ENCODE measurements around the gene NAV3.

NAV3 gene

GRCh38 chr12:77979597-77980250 is 149.0 kb downstream of the NAV3 start:
- DNase-seq (ENCODE audit: low read depth in 2 of 2, low spot score in 1 of 2), result no peak

- DNase-seq (ENCODE audit: low read depth in 2 of 2, low spot score in 1 of 2), result no peak
Observed at GRCh38 chr12:77980782-77981181, 150.1 kb downstream of the NAV3 start.

DNA sequence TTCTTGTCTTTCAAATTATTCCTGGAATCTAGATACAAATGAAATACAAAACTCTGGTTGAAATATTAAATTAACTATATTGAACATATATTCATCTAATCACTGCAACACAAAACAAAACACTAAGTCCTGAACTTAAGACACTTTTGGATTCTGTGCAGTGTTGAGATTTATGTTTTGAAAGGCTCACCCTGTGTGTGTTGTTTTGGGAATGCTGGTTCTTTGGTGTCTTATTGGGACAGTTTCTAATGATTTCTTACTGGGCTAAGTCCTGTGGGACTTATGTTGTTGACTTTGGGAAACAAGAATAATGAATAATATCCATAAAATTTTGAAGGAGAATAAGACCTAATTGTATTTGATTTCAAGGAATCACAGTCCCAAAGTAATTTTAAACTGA is 153.2 kb downstream of the NAV3 start:
- no peak for DNase-seq (ENCODE audit: low read depth in 2 of 2, low spot score in 1 of 2)

DNA sequence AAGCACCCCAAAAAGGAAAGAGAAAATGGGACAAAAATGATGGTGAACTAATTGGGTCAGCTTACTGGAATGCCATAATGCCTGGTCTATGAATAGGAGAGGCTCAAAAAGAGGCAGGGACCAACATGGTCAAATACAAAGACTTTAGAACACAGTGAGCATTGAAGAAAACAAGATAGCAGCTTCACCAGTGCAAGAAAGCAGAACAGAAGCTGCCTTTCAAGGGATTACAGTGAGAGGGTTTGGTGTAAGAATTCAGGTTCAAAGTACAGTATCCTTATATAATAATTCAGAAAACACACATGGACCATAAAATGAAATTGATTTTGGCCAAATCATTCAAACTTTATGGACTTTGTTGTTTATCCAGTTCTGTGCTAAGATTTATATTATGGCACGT is 162.1 kb downstream of the NAV3 start:
- no peak for DNase-seq (ENCODE audit: low read depth in 2 of 2, low spot score in 1 of 2)

DNA sequence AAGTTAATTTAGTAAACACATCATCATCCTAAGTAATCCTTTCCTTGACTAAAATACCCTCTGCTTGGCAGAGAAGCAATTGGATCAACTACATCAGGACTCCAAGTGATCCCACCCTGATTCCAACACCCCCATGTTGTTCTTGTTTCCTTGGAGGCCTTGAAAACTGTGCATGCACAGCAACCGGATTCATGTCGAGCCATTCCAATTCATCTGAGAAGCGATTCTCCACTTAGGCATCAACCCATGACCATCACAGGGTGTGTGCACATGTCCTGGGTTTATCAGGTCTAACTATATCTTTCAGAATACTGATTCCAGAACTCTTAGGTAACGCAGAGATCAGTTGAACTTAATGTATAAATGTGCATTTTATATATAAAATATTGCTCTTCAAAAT is 163.0 kb downstream of the NAV3 start:
- DNase-seq (ENCODE audit: low read depth in 2 of 2, low spot score in 1 of 2), result no peak

DNA sequence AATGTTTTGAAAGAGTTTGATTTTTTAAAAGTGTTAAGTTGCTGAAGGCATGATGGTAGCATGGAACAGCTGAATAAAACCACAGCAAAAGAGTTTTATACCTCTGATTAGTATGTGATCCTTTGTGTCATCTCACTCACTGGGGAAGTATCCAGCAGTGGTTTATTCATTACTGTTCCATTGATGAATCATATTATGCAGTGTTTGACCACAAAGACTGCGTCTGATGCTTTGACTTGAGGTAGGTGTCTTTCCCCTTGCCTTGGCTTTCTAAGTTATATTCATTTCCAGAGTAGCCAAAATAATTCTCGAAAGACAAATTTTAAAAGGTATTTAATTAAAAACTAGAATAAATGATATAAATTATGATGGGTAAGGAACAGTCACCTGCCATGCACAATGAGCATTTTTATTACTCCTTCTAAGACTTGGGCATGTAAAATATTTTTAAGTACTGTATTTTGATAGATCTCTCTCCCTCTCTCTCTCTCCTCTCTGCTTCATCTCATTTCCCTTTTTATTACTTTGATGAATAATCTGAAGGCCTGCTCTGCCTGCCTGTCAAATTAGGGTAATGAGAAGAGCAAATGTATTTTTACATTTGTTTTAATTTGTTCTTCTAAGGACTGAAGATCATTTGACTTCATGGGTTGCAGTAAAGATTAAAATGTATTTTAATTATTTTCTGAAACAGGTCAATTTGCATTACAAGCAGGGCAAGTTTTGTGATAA is 164.9 kb downstream of the NAV3 start:
- DNase-seq (ENCODE audit: low read depth in 2 of 2, low spot score in 1 of 2), result no peak

GRCh38 chr12:77996670-77997069 is 166.0 kb downstream of the NAV3 start:
- no peak for DNase-seq (ENCODE audit: low read depth in 2 of 2, low spot score in 1 of 2)

GRCh38 chr12:77998236-77998786 is 167.6 kb downstream of the NAV3 start:
- no peak for DNase-seq (ENCODE audit: low read depth in 2 of 2, low spot score in 1 of 2)

- no peak for DNase-seq (ENCODE audit: low read depth in 2 of 2, low spot score in 1 of 2)
Observed at GRCh38 chr12:77999074-77999715, 168.5 kb downstream of the NAV3 start.

- DNase-seq (ENCODE audit: low read depth in 2 of 2, low spot score in 1 of 2), result no peak
Observed at GRCh38 chr12:78002878-78003277, 172.2 kb downstream of the NAV3 start.

- DNase-seq (ENCODE audit: low read depth in 2 of 2, low spot score in 1 of 2), result no peak
Observed at GRCh38 chr12:78004249-78005093, 173.8 kb downstream of the NAV3 start.

GRCh38 chr12:78005094-78005492 is 174.4 kb downstream of the NAV3 start:
- no peak for DNase-seq (ENCODE audit: low read depth in 2 of 2, low spot score in 1 of 2)

DNA sequence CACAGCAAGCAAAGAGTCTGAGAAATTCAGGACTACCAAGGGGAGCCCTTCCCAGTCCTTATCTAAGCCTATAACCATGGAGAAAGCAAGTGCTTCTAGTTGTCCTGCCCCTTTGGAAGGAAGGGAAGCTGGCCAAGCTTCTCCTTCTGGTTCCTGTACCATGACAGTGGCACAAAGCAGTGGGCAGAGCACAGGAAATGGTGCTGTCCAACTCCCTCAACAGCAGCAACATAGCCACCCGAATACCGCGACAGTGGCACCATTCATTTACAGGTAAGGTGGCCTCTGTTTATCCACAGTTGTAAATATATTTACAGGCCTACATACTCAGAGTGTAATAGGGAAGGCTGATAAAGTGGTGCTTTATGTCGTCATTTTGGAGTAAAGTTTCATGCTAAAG is 176.5 kb downstream of the NAV3 start:
- no peak for DNase-seq (ENCODE audit: low read depth in 2 of 2, low spot score in 1 of 2)

DNA sequence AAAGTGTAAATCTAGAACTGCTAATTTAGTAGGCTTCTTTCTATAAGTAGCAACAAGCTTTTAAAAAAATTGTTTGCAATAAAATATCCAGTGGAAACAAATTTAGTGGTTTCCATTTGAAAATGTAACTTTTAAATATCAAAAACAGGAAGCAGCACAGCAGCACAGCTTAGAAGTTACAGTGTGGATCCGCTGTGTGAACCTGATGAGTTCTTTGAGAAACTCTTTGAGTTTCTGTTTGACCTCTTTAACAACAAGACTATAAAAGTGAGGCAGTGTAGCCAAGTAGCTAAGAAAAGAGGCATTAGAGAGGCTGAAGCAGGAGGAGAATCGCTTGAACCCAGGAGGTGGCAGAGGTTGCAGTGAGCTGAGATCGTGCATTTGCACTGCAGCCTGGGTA is 178.3 kb downstream of the NAV3 start:
- DNase-seq (ENCODE audit: low read depth in 2 of 2, low spot score in 1 of 2), result no peak

DNA sequence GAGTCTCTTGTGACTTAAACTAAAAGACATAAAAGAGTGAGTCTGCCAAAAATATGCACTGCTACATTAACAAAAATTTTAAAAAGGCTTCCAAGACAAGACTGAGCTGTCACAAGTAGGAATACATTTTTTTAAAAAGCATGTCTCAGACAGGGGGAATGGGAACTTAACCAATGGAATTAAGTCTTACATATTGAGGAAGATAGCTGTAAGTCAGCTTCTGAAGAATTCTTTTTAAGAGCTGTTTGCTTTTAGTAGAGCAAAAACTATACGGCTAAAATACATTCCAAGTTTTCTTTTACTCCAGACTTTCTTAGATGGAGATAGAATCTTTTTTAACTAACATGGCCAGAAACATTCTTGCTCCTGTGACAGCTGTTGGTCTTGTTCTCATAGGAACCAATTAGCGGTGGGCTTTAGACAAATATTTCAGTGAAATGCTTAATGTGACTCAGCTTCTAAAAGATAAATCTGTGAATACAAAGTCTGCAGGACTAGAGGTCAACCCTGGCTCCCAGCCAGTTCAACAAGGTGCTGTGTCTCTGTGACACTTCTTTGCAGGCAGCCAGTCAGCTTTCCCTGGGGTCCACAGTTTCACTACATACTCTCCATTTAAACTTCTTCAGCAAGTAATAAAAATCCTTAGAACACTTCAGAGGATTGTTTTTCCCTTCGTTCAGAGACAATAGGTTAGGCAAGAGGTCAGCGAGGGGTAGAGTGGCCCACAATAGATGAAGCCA is 187.6 kb downstream of the NAV3 start:
- no peak for DNase-seq (ENCODE audit: low read depth in 2 of 2, low spot score in 1 of 2)

GRCh38 chr12:78018939-78019338 is 188.2 kb downstream of the NAV3 start:
- no peak for DNase-seq (ENCODE audit: low read depth in 2 of 2, low spot score in 1 of 2)

DNA sequence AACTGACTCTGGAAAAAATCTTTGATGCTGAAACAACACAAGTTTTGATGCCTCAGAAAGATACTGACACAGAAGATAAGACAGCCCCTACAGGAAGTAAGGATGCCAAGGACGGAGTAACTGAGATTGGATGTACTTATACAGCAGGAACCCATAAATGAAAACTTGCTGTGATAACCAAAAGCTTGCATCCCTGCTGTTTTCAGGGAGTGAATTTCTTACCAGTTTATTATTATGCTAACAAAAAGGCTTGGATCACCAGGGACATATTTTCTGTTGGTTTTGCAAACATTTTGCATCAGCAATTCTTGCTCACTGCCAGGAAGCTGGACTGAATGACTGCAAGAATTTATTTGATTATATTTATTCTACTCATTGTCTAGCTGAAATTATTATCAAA is 197.7 kb downstream of the NAV3 start:
- DNase-seq (ENCODE audit: low read depth in 2 of 2, low spot score in 1 of 2), result no peak

- DNase-seq (ENCODE audit: low read depth in 2 of 2, low spot score in 1 of 2), result no peak
Observed at GRCh38 chr12:78034025-78034424, 203.3 kb downstream of the NAV3 start.

DNA sequence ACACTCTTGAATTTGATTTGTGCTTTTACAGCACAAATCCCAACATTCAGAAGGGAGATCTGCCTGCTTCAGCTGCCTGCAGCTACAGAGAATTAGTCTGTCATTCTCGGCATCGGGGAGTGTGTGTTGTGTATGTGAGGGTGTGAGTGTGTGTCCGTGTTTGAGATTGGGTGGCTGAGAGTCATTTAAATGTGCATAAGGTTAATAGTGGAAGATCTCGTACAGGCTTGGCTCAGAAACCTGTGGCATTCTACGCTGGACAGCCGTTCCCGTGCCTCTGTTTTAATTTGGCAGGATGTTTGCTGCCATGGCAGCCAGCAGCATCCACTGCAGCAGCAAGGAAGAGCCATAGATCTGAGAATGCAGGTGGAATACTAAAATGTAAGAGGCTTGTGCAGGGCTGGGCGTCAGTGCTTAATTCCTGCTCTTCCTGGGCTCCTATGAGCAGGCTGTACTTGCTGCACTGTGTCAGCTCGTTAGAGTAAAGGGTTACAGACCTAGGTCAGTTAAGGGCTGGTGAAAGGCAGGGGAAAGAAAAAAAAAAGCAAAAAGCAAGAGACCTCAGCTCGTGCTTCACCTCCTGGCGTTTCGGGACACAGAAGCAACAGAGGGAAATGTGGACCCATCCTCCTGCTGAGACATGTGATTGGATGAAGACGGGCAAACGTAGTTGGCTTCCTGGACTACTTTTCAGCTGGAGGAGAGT is 205.4 kb downstream of the NAV3 start:
- DNase-seq (ENCODE audit: low read depth in 2 of 2, low spot score in 1 of 2), result no peak

DNA sequence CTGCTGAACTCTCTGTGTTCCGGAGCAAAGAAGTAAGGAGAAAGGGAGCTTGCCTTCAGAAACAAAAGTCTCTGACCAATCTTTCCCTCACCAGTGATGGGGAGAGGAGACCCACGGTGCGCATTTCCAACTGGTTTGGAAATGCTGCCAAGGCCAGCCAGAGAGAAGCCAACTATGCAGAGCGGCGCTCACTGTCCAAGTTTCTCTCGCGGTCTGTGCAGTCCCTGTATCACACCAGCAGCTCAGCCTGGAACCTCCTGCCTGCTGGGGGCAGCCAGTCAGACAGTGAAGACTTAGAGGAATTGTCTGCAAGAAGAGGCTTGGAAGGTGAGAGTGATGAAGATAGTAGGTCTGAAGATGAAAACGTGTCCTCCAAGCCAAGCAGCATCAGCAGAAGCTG is 206.2 kb downstream of the NAV3 start:
- no peak for DNase-seq (ENCODE audit: low read depth in 2 of 2, low spot score in 1 of 2)

All from stimulated activated CD8-positive, alpha-beta memory T cell treated with anti-CD3 and anti-CD28 coated beads, Interleukin-4, amount 100 ng/mL, for 4 hours (primary cell).